SK-N-SH (cell line): ENCODE measurements around the gene DYRK1A. TPM values are rescaled to one million over a fixed set of nuclear protein-coding genes. Genes with fewer than 3 reads are reported as not detected.

Experiments
- CTCF ChIA-PET: fragments of 300-600, 350-600 bp; formaldehyde crosslinking; extraction: SDS; loops from one replicate; lab custom pipeline; 2021; lab: Yijun Ruan, JAX
- POLR2A ChIA-PET: fragments of 350-600 bp; sonication (Branson Sonifier 250); formaldehyde crosslinking; extraction: SDS; loops from one replicate; lab custom pipeline; 2020; ENCODE audit warnings: antibody characterized with exemption, inconsistent platforms; lab: Yijun Ruan, JAX
- DNase-seq: peaks from one replicate; pipeline ENCODE4 v3.0.0; 2012
- H2AFZ ChIP-seq: fragments of 200-600 bp; sonication (generic); 2 replicates; pipeline ENCODE4 v1.8.1; 2016; ENCODE audit warnings: antibody characterized with exemption, mild to moderate bottlenecking, low read depth
- H3F3A ChIP-seq: fragments of 200-600 bp; sonication (generic); replicated peaks from 2 replicates; pipeline ENCODE3; 2016; ENCODE audit warnings: antibody characterized with exemption, mild to moderate bottlenecking; ENCODE audit not compliant: insufficient read depth
- H3K27ac ChIP-seq, 2 experiments: fragments of 200-500 bp in 1 of 2; fragments of 200-600 bp in 1 of 2; sonication (Bioruptor generic) in 1 of 2; sonication (generic), shearing (Covaris generic) in 1 of 2; 2 replicates each; pipeline versions ENCODE4 v1.5.1 to v1.6.1; 2014 to 2016; ENCODE audit warnings: low read depth in 2 of 2, inconsistent platforms in 1 of 2, low read length in 1 of 2, mild to moderate bottlenecking in 1 of 2, mixed read lengths in 1 of 2
- H3K27me3 ChIP-seq: fragments of 200-600 bp; sonication (generic), shearing (Covaris generic); 2 replicates; pipeline ENCODE4 v1.6.1; 2016; ENCODE audit warnings: mixed run types; ENCODE audit not compliant: insufficient read depth
- H3K36me3 ChIP-seq, 2 experiments: fragments of 200-500 bp in 1 of 2; fragments of 200-600 bp in 1 of 2; sonication (Bioruptor generic) in 1 of 2; sonication (generic) in 1 of 2; replicated peaks in 1 of 2; 2 replicates each; pipeline versions ENCODE3 to v1.5.1; 2014 to 2016; ENCODE audit warnings: low read length in 1 of 2, mild to moderate bottlenecking in 1 of 2; ENCODE audit not compliant: insufficient read depth in 2 of 2, control insufficient read depth in 1 of 2
- H3K4me1 ChIP-seq, 2 experiments: fragments of 200-500 bp in 1 of 2; fragments of 200-600 bp in 1 of 2; sonication (Bioruptor generic) in 1 of 2; sonication (generic), shearing (Covaris generic) in 1 of 2; 2 replicates each; pipeline versions ENCODE4 v1.5.1 to v1.6.1; 2014 to 2016; ENCODE audit warnings: low read depth in 1 of 2, low read length in 1 of 2, mixed run types in 1 of 2; ENCODE audit not compliant: insufficient read depth in 2 of 2, control insufficient read depth in 1 of 2
- H3K4me2 ChIP-seq: fragments of 200-600 bp; sonication (generic), shearing (Covaris generic); 2 replicates; pipeline ENCODE4 v1.6.1; 2017; ENCODE audit warnings: mixed run types
- H3K4me3 ChIP-seq, 2 experiments: fragments of 200-500 bp in 1 of 2; fragments of 200-600 bp in 1 of 2; sonication (Bioruptor generic) in 1 of 2; sonication (generic), shearing (Covaris generic) in 1 of 2; 2 replicates each; pipeline versions ENCODE4 v1.5.1 to v1.8.1; 2014 to 2016; ENCODE audit warnings: low read depth in 2 of 2, inconsistent platforms in 1 of 2, low read length in 1 of 2, mild to moderate bottlenecking in 1 of 2, mixed read lengths in 1 of 2, moderate library complexity in 1 of 2
- H3K79me2 ChIP-seq: fragments of 200-600 bp; sonication (generic); 2 replicates; pipeline ENCODE4 v1.8.1; 2017; ENCODE audit warnings: mild to moderate bottlenecking; ENCODE audit not compliant: insufficient read depth
- H3K9ac ChIP-seq: fragments of 200-600 bp; sonication (generic); 2 replicates; pipeline ENCODE4 v1.6.1; 2017; ENCODE audit warnings: mixed run types
- H3K9me2 ChIP-seq: fragments of 200-600 bp; sonication (generic); 2 replicates; pipeline ENCODE4 v1.6.1; 2017; ENCODE audit warnings: mixed run types
- H3K9me3 ChIP-seq: fragments of 200-600 bp; sonication (generic); 2 replicates; pipeline ENCODE4 v1.6.1; 2017; ENCODE audit warnings: mixed run types, mild to moderate bottlenecking, moderate library complexity
- H4K20me1 ChIP-seq: fragments of 200-600 bp; sonication (generic); 2 replicates; pipeline ENCODE4 v1.6.1; 2017; ENCODE audit warnings: mild to moderate bottlenecking, mixed run types; ENCODE audit not compliant: insufficient read depth
- ELF1 ChIP-seq: IDR thresholded peaks from 2 replicates; pipeline ENCODE4 v1.4.0; 2012
- EZH2phosphoT487 ChIP-seq: fragments of 200-600 bp; sonication (generic); IDR thresholded peaks from 2 replicates; pipeline ENCODE4 v1.6.1; 2017; ENCODE audit warnings: low read depth, mixed run types, mild to moderate bottlenecking, antibody characterized with exemption, moderate library complexity, borderline replicate concordance
- FOXJ3 ChIP-seq: sonication (generic); formaldehyde crosslinking; IDR thresholded peaks from 2 replicates; pipeline ENCODE4 v1.5.1; 2020; ENCODE audit warnings: mild to moderate bottlenecking, missing genetic modification reagents
- GABPA ChIP-seq: IDR thresholded peaks from 2 replicates; pipeline ENCODE4 v1.4.0; 2012; ENCODE audit warnings: low read depth, mild to moderate bottlenecking
- JUND ChIP-seq: IDR thresholded peaks from 2 replicates; pipeline ENCODE4 v1.4.0; 2012
- NRF1 ChIP-seq: IDR thresholded peaks from 2 replicates; pipeline ENCODE4 v1.6.1; 2012; ENCODE audit warnings: low read depth, mild to moderate bottlenecking, low read length
- POLR2AphosphoS5 ChIP-seq: IDR thresholded peaks from 2 replicates; pipeline ENCODE4 v1.6.1; 2012; ENCODE audit warnings: low read depth, low read length
- RCOR1 ChIP-seq: fragments of 150-350 bp; IDR thresholded peaks from 2 replicates; pipeline ENCODE4 v1.6.1; 2017; ENCODE audit warnings: antibody characterized with exemption, low read length
- RFX5 ChIP-seq: IDR thresholded peaks from 2 replicates; pipeline ENCODE4 v1.6.1; 2012; ENCODE audit warnings: mild to moderate bottlenecking, improper control_type of control experiment, low read length
- RXRA ChIP-seq: IDR thresholded peaks from 2 replicates; pipeline ENCODE4 v1.4.0; 2012; ENCODE audit warnings: low read depth, mild to moderate bottlenecking, borderline replicate concordance
- SIN3A ChIP-seq: IDR thresholded peaks from 2 replicates; pipeline ENCODE4 v1.6.1; 2012; ENCODE audit warnings: low read depth, mild to moderate bottlenecking, low read length, moderate library complexity, borderline replicate concordance
- SMC3 ChIP-seq: IDR thresholded peaks from 2 replicates; pipeline ENCODE4 v1.6.1; 2012; ENCODE audit warnings: low read depth, low read length, improper control_type of control experiment
- TEAD4 ChIP-seq: IDR thresholded peaks from 2 replicates; pipeline ENCODE4 v1.4.0; 2012; ENCODE audit warnings: mild to moderate bottlenecking, borderline replicate concordance; ENCODE audit not compliant: insufficient read depth
- YY1 ChIP-seq: IDR thresholded peaks from 2 replicates; pipeline ENCODE4 v1.4.0; 2012; ENCODE audit warnings: low read depth, mild to moderate bottlenecking
- WGBS: methylation state at CpG from one replicate; pipeline ENCODE4 v1.1.6; 2017; ENCODE audit warnings: low lambda C conversion rate; 5-methylcytosine and 5-hydroxymethylcytosine counted together
- polyA plus RNA-seq, 3 experiments: library from polyadenylated mRNA; depleted of rRNA; stranded (reverse); fragments of >200 nt; gene quantifications; 2 replicates each; pipeline ENCODE4 v1.2.3, GENCODE V29; 2012
- TF ChIP-seq, protein P1 (sequence below): IDR thresholded peaks from 2 replicates; pipeline ENCODE4 v1.4.0; 2012; ENCODE audit warnings: low read depth, borderline replicate concordance
- TF ChIP-seq, protein P2 (sequence below): fragments of 150-350 bp; IDR thresholded peaks from 2 replicates; pipeline ENCODE4 v1.6.1; 2017; ENCODE audit warnings: antibody characterized with exemption, low read length, low read depth, borderline replicate concordance

The DYRK1A gene
- polyA plus RNA-seq, 1 of the 3 experiments (the other 2 are of a cell fraction), result 19.3 TPM

DNA sequence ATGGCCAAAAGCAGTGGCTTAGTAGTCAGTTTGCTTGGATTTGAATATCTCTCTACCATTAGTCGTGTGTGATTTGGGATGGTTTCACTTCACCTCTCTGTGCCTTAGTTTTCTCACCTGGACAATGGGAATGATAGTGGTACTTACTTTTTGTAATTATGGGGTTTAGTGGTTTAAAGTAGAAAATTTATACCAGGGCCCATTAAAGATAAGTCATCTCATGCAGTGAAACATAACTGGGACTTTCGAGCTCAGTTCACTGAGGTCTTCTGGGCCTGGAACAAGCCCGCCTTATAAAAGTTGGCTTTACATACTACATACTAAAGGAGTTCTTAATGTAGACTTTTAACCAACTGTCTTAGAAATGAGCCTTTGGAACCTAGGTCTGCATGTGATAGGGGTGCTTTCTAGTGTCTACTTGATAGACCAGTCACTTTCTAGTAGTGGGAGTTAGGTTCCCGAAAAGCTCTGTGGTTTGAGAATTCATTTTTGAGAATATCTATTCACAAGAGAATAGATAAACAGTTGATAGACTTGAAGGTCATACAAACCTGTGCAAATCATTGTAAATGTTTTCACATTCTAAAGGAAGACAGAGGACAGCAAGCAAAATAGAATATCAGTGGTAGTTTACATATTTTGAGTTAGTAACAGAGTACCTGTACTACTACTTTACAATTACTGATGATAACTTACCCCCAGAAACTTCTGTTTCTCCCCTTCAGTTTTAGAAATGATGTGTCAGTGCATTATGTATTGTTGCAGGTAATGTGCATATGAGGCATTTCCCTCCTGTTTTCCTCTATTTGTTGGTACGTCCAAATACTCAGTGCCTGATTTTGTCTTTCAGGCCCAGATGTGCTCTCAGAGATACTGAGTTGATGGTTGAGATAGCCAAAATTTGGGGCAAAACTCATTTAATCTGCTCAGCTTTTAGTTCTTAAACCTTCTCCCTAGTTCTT is 48.0 kb downstream of the DYRK1A start:
- H3K4me2 ChIP-seq, result no peak overlapping the region
- H3K9me2 ChIP-seq, result no peaks in the 10 kb centered on the region
- TF ChIP-seq POLR2AphosphoS5 (no peak), RFX5 (no peak), FOXJ3 (CRISPR knock-in tag) (no peak), NRF1 (no peak), SIN3A (no peak), RCOR1 (no peak)
- TF ChIP-seq, protein P1, sequence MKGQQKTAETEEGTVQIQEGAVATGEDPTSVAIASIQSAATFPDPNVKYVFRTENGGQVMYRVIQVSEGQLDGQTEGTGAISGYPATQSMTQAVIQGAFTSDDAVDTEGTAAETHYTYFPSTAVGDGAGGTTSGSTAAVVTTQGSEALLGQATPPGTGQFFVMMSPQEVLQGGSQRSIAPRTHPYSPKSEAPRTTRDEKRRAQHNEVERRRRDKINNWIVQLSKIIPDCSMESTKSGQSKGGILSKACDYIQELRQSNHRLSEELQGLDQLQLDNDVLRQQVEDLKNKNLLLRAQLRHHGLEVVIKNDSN, result no peak
- 96% methylated on average over 5 of the region's 5 CpGs for WGBS
- peaks cover 0 to 3% of the 10 kb centered on the region in 2 experiments for H3K36me3 ChIP-seq
- POLR2A ChIA-PET, result no interaction called here
- H3K4me3 ChIP-seq, result no peak overlapping the region
- peaks cover 93% of the 10 kb centered on the region for H4K20me1 ChIP-seq
- H3K4me1 ChIP-seq, result peaks cover 8 to 21% of the 10 kb centered on the region in 2 experiments
- peaks cover 24% of the 10 kb centered on the region for H3F3A ChIP-seq
- H3K9ac ChIP-seq, result no peak overlapping the region
- CTCF ChIA-PET, result interaction anchor here (1.2 kb wide), 1 partner anchor 49 kb away, joined by 3 read pairs; no protein-coding TSS in a partner anchor
- no peaks in the 10 kb centered on the region for H3K9me3 ChIP-seq
- no peaks in the 10 kb centered on the region for H3K27me3 ChIP-seq
- DNase-seq, result no peak
- H2AFZ ChIP-seq, result no peak overlapping the region
- peak overlapping the region; percentile 25 to 35; a peak in 1 of 4 replicates for H3K27ac ChIP-seq
- peaks cover 99% of the 10 kb centered on the region for H3K79me2 ChIP-seq

DNA sequence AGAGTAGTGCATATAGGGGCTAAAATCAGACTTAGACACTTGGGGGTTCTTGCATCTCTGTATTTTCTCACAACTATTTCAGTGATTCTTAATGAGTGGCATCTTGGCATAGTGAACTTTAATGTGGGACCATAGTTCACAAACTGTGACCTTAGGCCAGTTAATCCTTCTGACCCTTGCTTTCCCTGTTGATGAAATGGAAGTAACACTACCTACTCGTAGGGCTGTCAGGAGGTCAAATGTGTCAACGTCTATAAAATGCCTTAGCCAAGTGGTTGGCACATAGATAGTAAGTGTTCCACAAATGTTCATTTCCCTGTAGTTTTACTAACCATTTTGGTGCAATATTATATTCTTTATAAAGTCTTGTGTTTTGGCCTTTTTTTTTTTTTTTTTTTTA is 49.4 kb downstream of the DYRK1A start:
- no peaks in the 10 kb centered on the region for H3K27me3 ChIP-seq
- peaks cover 95% of the 10 kb centered on the region for H4K20me1 ChIP-seq
- H2AFZ ChIP-seq, result no peak overlapping the region
- TF ChIP-seq RXRA, result no peak
- no peak for TF ChIP-seq TEAD4
- no peak for TF ChIP-seq FOXJ3 (CRISPR knock-in tag)
- no peak for TF ChIP-seq SIN3A
- TF ChIP-seq RFX5, result no peak
- TF ChIP-seq, protein P2, sequence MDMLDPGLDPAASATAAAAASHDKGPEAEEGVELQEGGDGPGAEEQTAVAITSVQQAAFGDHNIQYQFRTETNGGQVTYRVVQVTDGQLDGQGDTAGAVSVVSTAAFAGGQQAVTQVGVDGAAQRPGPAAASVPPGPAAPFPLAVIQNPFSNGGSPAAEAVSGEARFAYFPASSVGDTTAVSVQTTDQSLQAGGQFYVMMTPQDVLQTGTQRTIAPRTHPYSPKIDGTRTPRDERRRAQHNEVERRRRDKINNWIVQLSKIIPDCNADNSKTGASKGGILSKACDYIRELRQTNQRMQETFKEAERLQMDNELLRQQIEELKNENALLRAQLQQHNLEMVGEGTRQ, result no peak
- TF ChIP-seq YY1, result no peak
- no peak for TF ChIP-seq JUND
- no peak for TF ChIP-seq ELF1
- TF ChIP-seq RCOR1, result no peak
- no peak for TF ChIP-seq GABPA
- TF ChIP-seq SMC3, result no peak
- no peak for TF ChIP-seq EZH2phosphoT487
- ChIA-PET CTCF (no interaction called here), POLR2A (no interaction called here)
- no peak overlapping the region for H3K4me2 ChIP-seq
- peaks cover under 1 to 3% of the 10 kb centered on the region in 2 experiments for H3K36me3 ChIP-seq
- WGBS, result 89% methylated on average over 2 of the region's 2 CpGs
- H3K79me2 ChIP-seq, result peaks cover 99% of the 10 kb centered on the region
- no peak overlapping the region for H3K9ac ChIP-seq
- no peaks in the 10 kb centered on the region for H3K9me3 ChIP-seq
- H3K9me2 ChIP-seq, result no peaks in the 10 kb centered on the region
- no peak overlapping the region for H3K4me3 ChIP-seq
- H3K27ac ChIP-seq, result no peak overlapping the region
- H3F3A ChIP-seq, result peaks cover 24% of the 10 kb centered on the region
- H3K4me1 ChIP-seq, result peaks cover 8 to 21% of the 10 kb centered on the region in 2 experiments
- DNase-seq, result no peak
